BJ (cell line): Measurements from ENCODE around the gene ATP8B1. TPM values are rescaled to one million over a fixed set of nuclear protein-coding genes. Genes with fewer than 3 reads are reported as not detected.

ENCODE experiments used
- CTCF ChIA-PET: fragments of 350-600 bp; formaldehyde crosslinking; extraction: SDS; loops from one replicate; lab custom pipeline; 2021; ENCODE audit warnings: antibody characterized with exemption, inconsistent platforms; lab: Yijun Ruan, JAX
- POLR2A ChIA-PET: fragments of 300-600 bp; sonication (Branson Sonifier 250); formaldehyde crosslinking; extraction: SDS; loops from one replicate; lab custom pipeline; 2021; ENCODE audit warnings: antibody characterized with exemption; lab: Charles Lee
- DNase-seq: peaks from one replicate; pipeline ENCODE4 v3.0.0-alpha.2; 2011; ENCODE audit warnings: low read depth
- H3K27me3 ChIP-seq: 2 replicates; pipeline ENCODE4 v1.6.0; 2011; ENCODE audit warnings: low read length; ENCODE audit not compliant: control insufficient read depth, insufficient read depth
- H3K36me3 ChIP-seq: 2 replicates; pipeline ENCODE4 v1.5.1; 2011; ENCODE audit warnings: low read length; ENCODE audit not compliant: control insufficient read depth, insufficient read depth
- H3K4me3 ChIP-seq: 2 replicates; pipeline ENCODE4 v1.5.1; 2011; ENCODE audit warnings: low read depth, mild to moderate bottlenecking, control low read depth, low read length
- CTCF ChIP-seq: IDR thresholded peaks from 2 replicates; pipeline ENCODE4 v1.5.1; 2011; ENCODE audit warnings: low read depth, mild to moderate bottlenecking, control low read depth, inconsistent platforms, low read length, moderate library complexity; ENCODE audit not compliant: insufficient read depth
- polyA plus RNA-seq: library from polyadenylated mRNA; depleted of rRNA; stranded (reverse); fragments of >200 nt; gene quantifications from 2 replicates; pipeline ENCODE4 v1.2.3, GENCODE V29; 2011

ATP8B1 gene
- polyA plus RNA-seq, 1 experiment, result 53.3 TPM

- no peak overlapping the region for H3K4me3 ChIP-seq
- ChIA-PET POLR2A (no interaction called here), CTCF (interaction anchor here (1.1 kb wide), 1 partner anchor 9 kb away, joined by 4 read pairs; no protein-coding TSS in a partner anchor)
- H3K36me3 ChIP-seq, result no peaks in the 10 kb centered on the region
- no peaks in the 10 kb centered on the region for H3K27me3 ChIP-seq
- no peak for TF ChIP-seq CTCF
- DNase-seq, result no peak
These were observed 33.4 kb upstream of the ATP8B1 start for GRCh38 chr18:57836557-57836956.

GRCh38 chr18:57835904-57836303, 32.8 kb upstream of the ATP8B1 start:
- no peaks in the 10 kb centered on the region for H3K36me3 ChIP-seq
- H3K27me3 ChIP-seq, result no peaks in the 10 kb centered on the region
- DNase-seq, result no peak
- TF ChIP-seq CTCF, result no peak
- H3K4me3 ChIP-seq, result no peak overlapping the region
- CTCF ChIA-PET, result interaction anchor here (1.1 kb wide), 1 partner anchor 10 kb away, joined by 4 read pairs; no protein-coding TSS in a partner anchor
- POLR2A ChIA-PET, result no interaction called here

GRCh38 chr18:57834616-57835015, 31.5 kb upstream of the ATP8B1 start:
- CTCF ChIA-PET, result no interaction called here
- TF ChIP-seq CTCF, result no peak
- DNase-seq, result no peak
- H3K27me3 ChIP-seq, result no peaks in the 10 kb centered on the region
- POLR2A ChIA-PET, result no interaction called here
- H3K36me3 ChIP-seq, result no peaks in the 10 kb centered on the region
- H3K4me3 ChIP-seq, result no peak overlapping the region

GRCh38 chr18:57833441-57834101, 30.5 kb upstream of the ATP8B1 start:
- POLR2A ChIA-PET, result no interaction called here
- no peak for TF ChIP-seq CTCF
- Histone ChIP-seq H3K36me3 (no peaks in the 10 kb centered on the region), H3K4me3 (no peak overlapping the region), H3K27me3 (no peaks in the 10 kb centered on the region)
- CTCF ChIA-PET, result no interaction called here
- DNase-seq, result no peak

- ChIA-PET POLR2A (no interaction called here), CTCF (no interaction called here)
- Histone ChIP-seq H3K36me3 (no peaks in the 10 kb centered on the region), H3K27me3 (no peaks in the 10 kb centered on the region), H3K4me3 (no peak overlapping the region)
- TF ChIP-seq CTCF, result no peak
- no peak for DNase-seq
These were observed 29.6 kb upstream of the ATP8B1 start for GRCh38 chr18:57832730-57833129.
